Measurements from ENCODE around the gene BOLL. TPM values are rescaled to one million over a fixed set of nuclear protein-coding genes. Genes with fewer than 3 reads are reported as not detected.
A peak's percentile ranks its signal among the peaks of the same experiment; 100 is the strongest.

The BOLL gene
- polyA plus RNA-seq, 2 of the 4 experiments (the other 2 are of a cell fraction), result not detected

GRCh38 chr2:197813093-197813787 is 28.1 kb upstream of the BOLL start:
- ATAC-seq, result peak; percentile 74 to 81
- Histone ChIP-seq H3K4me2 (no peak overlapping the region), H3K27ac (no peak overlapping the region), H3K9me3 (no peaks in the 10 kb centered on the region), H3K4me3 (no peak overlapping the region), H3K4me1 (no peaks in the 10 kb centered on the region)
- WGBS (ENCODE audit: missing lambda C conversion rate), result 9% methylated on average over 3 of the region's 3 CpGs
- no peak for FAIRE-seq
- DNase-seq (ENCODE audit: low read depth in 1 of 2, low spot score in 1 of 2), result peak; percentile 31 to 61
- TF ChIP-seq CTCF (IDR thresholded peaks at IDR 0.05), result peak; percentile 48
- no peak for TF ChIP-seq ZSCAN20 (CRISPR knock-in tag; IDR thresholded peaks at IDR 0.05)
- peak; percentile 59 for TF ChIP-seq MAFK (IDR thresholded peaks at IDR 0.05; ENCODE audit: partially characterized antibody)
- no peak for TF ChIP-seq POLR2A (IDR thresholded peaks at IDR 0.05; ENCODE audit: low read length)
- TF ChIP-seq NFE2L2 (conservative IDR thresholded peaks at IDR 0.05; ENCODE audit: low read length), result peak; percentile 25; the same call in 1 of the 2 replicates
- CTCF ChIA-PET, result interaction anchor here (0.8 to 1.2 kb wide), 5 partner anchors 12 to 354 kb away, joined by 3 to 6 read pairs (median 3); no protein-coding TSS in a partner anchor
- POLR2A ChIA-PET, result no interaction called here

DNA sequence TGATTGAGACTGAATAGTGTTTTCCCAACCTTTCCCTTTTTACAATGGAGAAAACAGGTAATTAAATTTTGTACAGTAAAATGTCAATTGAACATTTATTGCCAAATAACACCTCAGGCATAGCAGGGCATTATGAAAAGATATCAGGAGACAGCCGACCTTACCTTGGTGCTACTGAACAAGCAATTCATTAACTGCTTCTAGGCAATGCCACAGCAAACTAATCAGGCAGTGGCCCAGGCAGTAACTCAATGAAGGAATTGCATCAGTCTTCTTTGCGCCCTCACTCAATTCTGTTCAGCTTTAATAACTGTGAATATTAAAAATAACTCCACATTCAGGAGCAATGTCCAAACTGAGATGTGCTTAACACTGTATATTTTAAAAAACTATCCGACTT is 25.4 kb upstream of the BOLL start:
- FAIRE-seq (no peak), DNase-seq (ENCODE audit: low read depth in 1 of 2, low spot score in 1 of 2) (no peak), ATAC-seq (no peak)
- H3K4me2 ChIP-seq, result no peak overlapping the region
- ChIA-PET POLR2A (no interaction called here), CTCF (interaction anchor here (1.2 to 1.4 kb wide), 2 partner anchors 317 to 486 kb away, joined by 3 to 5 read pairs; no protein-coding TSS in a partner anchor)
- 30% methylated on average over 3 of the region's 3 CpGs for WGBS (ENCODE audit: missing lambda C conversion rate)
- no peak overlapping the region for H3K4me3 ChIP-seq
- no peaks in the 10 kb centered on the region for H3K4me1 ChIP-seq
- H3K27ac ChIP-seq, result no peak overlapping the region
- TF ChIP-seq SREBF2 (IDR thresholded peaks at IDR 0.05), result no peak
- no peak for TF ChIP-seq SMC3 (IDR thresholded peaks at IDR 0.05)
- no peak for TF ChIP-seq CBX2 (IDR thresholded peaks at IDR 0.05; ENCODE audit: borderline replicate concordance, low read depth)
- no peaks in the 10 kb centered on the region for H3K9me3 ChIP-seq

DNA sequence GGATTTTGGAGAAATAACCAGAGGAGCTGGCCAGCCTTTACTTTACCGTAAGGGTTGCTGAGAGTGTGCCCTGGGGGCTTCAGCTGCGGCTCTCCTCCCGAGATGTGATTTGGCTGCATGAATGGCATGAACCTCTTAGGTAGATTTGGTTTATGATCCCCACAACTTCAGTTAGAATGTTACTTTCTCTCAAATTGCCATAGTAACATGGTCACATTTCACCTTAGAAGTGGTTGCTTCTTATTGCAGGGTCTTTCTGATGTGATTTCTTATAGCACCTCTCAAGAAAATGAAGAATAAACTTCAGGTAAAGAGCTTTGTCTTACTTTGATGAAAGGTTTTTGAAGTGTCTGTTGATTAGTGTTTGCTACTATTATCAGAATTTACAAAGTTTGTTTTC is 24.9 kb upstream of the BOLL start:
- CTCF ChIA-PET, result interaction anchor here (1.2 to 1.4 kb wide), 2 partner anchors 317 to 487 kb away, joined by 3 to 5 read pairs; no protein-coding TSS in a partner anchor
- POLR2A ChIA-PET, result no interaction called here
- Histone ChIP-seq H3K27ac (no peak overlapping the region), H3K4me2 (no peak overlapping the region), H3K4me1 (0 out of 3 replicates have a peak, but pooled peaks cover 3% of the 10 kb centered on the region), H3K9me3 (no peaks in the 10 kb centered on the region), H3K4me3 (no peak overlapping the region)
- 54% methylated on average over 3 of the region's 3 CpGs for WGBS (ENCODE audit: missing lambda C conversion rate)
- FAIRE-seq (no peak), ATAC-seq (no peak), DNase-seq (ENCODE audit: low read depth in 1 of 2, low spot score in 1 of 2) (no peak)
- TF ChIP-seq TP53 (CRISPR knock-in tag; IDR thresholded peaks at IDR 0.05) (no peak), ZFP36 (IDR thresholded peaks at IDR 0.05; ENCODE audit: borderline replicate concordance, partially characterized antibody) (no peak), PBX3 (IDR thresholded peaks at IDR 0.05) (no peak), EHMT2 (IDR thresholded peaks at IDR 0.05; ENCODE audit: low read depth) (no peak), ZSCAN20 (CRISPR knock-in tag; IDR thresholded peaks at IDR 0.05) (no peak), FOSL2 (IDR thresholded peaks at IDR 0.05) (no peak), FOSL2 (CRISPR knock-in tag; IDR thresholded peaks at IDR 0.05) (no peak), BHLHE40 (IDR thresholded peaks at IDR 0.05; ENCODE audit: low read depth, low read length) (no peak), CBX2 (IDR thresholded peaks at IDR 0.05; ENCODE audit: borderline replicate concordance, low read depth) (no peak), SREBF2 (IDR thresholded peaks at IDR 0.05) (no peak)
- TF ChIP-seq, protein P1, sequence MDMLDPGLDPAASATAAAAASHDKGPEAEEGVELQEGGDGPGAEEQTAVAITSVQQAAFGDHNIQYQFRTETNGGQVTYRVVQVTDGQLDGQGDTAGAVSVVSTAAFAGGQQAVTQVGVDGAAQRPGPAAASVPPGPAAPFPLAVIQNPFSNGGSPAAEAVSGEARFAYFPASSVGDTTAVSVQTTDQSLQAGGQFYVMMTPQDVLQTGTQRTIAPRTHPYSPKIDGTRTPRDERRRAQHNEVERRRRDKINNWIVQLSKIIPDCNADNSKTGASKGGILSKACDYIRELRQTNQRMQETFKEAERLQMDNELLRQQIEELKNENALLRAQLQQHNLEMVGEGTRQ (IDR thresholded peaks at IDR 0.05), result no peak
- TF ChIP-seq, protein P2, sequence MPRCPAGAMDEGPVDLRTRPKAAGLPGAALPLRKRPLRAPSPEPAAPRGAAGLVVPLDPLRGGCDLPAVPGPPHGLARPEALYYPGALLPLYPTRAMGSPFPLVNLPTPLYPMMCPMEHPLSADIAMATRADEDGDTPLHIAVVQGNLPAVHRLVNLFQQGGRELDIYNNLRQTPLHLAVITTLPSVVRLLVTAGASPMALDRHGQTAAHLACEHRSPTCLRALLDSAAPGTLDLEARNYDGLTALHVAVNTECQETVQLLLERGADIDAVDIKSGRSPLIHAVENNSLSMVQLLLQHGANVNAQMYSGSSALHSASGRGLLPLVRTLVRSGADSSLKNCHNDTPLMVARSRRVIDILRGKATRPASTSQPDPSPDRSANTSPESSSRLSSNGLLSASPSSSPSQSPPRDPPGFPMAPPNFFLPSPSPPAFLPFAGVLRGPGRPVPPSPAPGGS (IDR thresholded peaks at IDR 0.05), result no peak

Measured in A549 (cell line).